Glomerular visceral epithelial cell (primary cell): ENCODE measurements around the gene CNGA3.

ENCODE experiments used
- DNase-seq: peaks from one replicate; pipeline ENCODE4 v3.0.0-alpha.2; 2016; ENCODE audit errors: extremely low spot score

The CNGA3 gene

DNA sequence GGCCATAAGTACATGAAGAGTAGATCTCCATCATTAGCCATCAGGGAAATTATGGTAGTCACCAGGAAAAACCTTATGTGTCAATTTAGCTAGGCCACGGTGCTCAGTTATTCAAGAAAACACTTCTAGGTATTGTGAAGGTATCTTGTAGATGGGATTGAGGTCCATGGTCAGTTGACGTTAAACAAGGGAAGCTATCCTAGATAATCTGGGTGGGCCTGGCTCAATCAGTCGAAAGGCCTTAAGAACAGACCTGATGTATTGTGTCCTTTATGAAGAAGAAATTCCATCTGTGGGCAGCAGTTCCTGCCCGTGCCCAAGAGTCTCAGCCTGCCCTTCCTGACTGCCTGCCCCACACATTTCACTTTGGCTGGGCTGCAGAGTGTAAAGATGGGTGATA is 16.7 kb upstream of the CNGA3 start:
- DNase-seq, result no peak

DNA sequence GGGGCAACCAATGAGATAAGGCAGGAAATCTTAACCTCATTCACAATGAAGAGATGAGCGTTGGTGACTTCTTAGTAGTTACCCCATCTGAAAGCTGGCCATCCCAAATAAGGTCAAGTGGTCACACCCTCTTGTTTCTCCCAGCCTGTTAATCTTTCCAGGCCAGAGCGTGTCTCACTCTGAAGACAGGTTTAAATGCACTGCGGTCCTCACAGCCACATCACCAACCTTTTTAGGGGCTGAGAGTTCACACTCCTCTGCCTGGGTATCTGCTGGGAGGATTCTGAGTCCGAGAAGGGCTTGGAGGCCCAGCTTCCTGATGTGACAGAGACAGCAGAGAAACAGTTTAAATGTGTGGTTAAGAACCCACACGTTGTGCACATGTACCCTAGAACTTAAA is 13.3 kb upstream of the CNGA3 start:
- DNase-seq, result no peak

DNA sequence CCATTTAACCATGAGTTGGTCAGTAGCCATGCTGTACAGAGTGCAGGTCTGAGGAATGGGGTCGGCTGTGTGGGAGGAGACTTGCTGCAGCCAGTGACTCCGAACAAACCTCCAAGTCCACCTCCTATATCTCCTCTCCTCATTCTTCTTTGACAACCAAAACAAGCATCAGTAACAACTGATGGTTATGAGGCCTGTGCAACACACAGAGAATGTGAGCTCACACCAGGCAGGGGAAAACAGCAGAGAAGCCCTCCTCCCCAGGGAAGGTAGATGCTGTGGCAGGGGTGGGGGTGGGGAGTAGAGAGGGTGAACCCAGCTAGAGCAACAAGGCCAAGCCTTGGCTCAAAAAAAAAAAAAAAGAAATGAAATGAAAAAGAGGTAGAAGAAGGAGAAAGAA is 12.3 kb upstream of the CNGA3 start:
- DNase-seq, result no peak

DNA sequence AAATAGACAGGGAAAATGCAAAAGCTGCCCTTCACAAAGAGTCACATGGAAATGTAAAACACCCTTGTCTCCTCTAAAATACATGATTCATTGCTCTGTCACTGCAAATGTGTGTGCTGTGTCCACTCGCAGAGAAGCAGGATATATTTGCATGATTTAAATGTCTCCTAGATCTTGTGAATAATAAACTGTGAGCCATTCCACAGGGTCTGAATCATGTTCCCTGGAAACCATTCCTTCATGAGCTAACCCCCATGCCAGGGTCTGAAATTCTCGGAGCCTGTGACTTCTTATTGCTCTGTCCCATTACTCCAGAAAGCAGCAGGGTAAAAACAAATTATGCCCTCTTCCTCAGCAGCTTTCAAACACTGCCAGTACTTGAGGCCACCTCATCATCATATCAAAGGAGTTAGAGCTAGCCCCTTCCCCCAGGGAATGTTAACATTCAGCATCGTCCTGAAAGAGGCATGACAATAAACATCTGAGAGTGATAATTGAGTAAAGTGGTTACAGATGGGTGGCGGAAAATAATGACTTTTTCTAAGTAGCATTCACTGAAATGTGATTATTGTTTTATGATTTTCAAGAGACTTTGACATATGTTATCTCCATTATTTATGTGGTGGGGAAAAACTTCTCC is 11.7 kb upstream of the CNGA3 start:
- DNase-seq, result peak; percentile 74

DNA sequence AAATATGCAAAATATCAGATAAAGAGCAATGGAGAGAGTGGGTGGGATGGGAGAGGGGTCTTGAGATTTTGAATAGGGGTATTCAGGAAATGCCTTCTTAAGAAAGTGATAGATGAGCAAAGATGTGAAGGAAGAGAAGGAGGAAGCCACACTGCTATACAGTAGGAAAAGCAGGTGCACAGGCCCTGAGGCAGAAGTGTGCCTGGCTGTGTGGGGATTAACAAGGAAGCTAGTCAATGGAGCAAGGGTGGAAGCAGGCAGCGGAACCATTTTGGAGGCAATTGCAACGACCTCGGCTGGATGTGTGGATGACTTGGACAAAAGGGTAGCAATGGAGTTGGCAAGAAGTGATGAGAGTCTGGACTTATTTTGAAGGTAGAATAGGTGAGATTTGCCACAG is 11.0 kb upstream of the CNGA3 start:
- DNase-seq, result no peak

DNA sequence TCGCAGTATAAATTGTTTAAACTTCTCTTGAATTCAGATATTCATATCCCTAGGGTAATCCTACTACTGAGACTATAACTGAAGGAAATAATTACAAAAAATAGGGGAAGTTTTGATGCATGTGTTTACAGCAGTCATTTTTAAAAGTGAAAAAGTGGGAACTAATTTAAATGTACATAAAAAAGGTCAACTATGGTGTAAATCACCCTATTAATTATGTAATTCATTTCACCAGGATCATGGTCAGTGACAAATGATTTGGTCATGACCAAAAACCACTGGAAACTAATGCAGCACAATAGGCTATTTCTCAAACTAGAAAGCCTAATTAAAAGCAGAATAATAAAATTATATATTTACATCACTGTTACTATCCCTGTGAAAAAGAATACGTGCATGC is 5.0 kb upstream of the CNGA3 start:
- no peak for DNase-seq

- DNase-seq, result no peak
Observed at GRCh38 chr2:98343285-98343684, 3.0 kb upstream of the CNGA3 start.

DNA sequence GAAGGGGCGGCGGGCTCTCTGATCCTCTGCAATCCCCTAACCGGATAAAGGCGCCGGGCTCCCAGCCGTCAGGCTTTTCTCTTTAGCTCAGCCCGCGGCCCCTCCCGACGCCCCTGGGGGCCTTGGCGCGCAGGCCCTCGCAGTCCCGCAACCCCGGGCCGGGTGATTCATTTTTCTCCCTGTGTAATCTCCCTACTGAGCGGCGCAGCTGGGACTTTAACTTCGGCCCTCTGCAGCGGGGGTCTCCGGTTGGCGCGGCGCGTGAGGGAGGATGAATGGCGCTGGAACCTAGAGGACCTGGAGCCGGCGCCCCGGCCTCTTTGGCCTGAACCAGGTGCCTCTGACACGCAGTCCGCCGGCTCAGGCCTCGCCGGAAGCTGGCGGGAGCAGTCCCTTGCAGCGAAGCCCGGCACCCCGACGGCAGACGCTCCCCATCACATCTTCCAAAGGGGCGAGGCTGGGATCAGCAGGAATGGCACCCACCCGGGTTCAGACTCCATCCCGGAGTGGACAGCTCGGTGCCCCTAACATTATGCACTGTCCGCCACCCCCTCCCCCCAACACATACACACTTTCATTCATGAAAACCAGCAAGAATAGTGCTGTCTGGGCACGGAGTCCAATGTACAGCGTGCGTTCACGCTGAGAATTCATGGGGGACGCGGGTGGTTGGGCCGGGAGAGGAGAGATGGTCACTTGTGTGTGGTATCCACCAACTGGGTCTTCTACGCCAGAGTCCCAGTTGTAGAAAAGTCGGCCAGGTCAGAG is 1.2 kb downstream of the CNGA3 start:
- DNase-seq, result no peak

GRCh38 chr2:98348066-98348561 is 1.9 kb downstream of the CNGA3 start:
- DNase-seq, result no peak

DNA sequence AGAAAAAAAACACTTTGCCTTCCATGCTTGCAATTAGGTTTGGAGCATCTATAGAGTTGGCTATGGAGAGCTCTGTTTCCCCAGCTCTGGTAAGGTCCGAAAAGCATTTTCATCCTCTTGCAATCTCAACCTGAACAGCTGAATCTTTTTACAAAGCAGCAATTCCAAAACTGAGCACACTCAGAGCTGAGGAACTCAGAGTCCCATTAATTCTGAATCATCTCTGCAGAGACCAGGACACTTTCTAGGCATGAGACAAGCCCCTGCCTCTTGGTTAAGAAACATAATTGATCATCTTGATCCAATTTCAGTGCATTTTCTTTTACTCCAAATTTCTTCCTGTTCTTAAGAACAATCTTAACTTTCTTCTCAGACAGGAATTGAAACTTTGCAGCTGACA is 4.2 kb downstream of the CNGA3 start:
- DNase-seq, result no peak

- no peak for DNase-seq
Observed at GRCh38 chr2:98355881-98356280, 9.6 kb downstream of the CNGA3 start.

- no peak for DNase-seq
Observed at GRCh38 chr2:98356729-98357128, 10.5 kb downstream of the CNGA3 start.

DNA sequence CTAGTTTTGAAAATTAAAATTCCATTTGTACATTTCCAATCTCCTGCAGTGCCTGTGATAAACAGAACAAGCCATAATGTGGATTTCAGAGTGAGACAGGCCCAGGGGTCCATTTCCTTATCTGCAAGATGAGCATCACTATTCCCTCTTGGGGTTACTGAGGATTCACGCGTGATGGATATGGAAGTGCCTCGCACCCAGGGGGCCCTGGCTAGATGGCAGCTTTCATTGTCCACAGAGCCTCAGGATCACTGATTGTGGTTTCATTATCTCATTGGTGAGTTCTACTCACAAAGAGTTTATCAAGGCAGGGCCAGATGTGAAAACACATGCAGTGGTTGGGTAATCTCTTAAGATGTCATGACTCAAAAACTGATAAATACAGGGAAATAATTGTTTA is 11.6 kb downstream of the CNGA3 start:
- DNase-seq, result no peak

GRCh38 chr2:98359986-98360385 is 13.7 kb downstream of the CNGA3 start:
- no peak for DNase-seq

- DNase-seq, result no peak
Observed at GRCh38 chr2:98367721-98368120, 21.5 kb downstream of the CNGA3 start.

GRCh38 chr2:98369710-98370239 is 23.5 kb downstream of the CNGA3 start:
- no peak for DNase-seq

DNA sequence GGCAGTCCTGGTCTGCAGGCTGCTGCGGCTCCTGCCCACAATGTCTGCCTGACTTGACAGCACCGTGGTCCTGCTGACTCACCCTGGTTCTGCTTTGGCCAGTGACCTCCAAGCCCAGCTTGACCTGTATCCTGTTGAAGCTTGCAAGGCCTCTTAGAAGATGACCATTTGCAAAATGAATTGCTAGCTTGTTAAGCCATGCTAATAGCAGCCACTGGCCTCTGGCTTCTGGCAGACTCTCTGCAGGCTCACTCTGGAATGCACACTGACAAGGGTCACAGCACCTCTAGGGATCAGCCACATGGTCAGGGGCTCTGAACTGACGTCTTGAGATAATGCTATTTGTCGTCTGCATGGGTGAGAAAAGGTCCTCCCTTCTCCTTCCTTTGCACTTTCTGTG is 25.9 kb downstream of the CNGA3 start:
- DNase-seq, result no peak

GRCh38 chr2:98372579-98372978 is 26.3 kb downstream of the CNGA3 start:
- DNase-seq, result no peak

GRCh38 chr2:98374286-98374685 is 28.0 kb downstream of the CNGA3 start:
- DNase-seq, result no peak

- no peak for DNase-seq
Observed at GRCh38 chr2:98374958-98375570, 28.8 kb downstream of the CNGA3 start.

- DNase-seq, result no peak
Observed at GRCh38 chr2:98376301-98376910, 30.1 kb downstream of the CNGA3 start.

DNA sequence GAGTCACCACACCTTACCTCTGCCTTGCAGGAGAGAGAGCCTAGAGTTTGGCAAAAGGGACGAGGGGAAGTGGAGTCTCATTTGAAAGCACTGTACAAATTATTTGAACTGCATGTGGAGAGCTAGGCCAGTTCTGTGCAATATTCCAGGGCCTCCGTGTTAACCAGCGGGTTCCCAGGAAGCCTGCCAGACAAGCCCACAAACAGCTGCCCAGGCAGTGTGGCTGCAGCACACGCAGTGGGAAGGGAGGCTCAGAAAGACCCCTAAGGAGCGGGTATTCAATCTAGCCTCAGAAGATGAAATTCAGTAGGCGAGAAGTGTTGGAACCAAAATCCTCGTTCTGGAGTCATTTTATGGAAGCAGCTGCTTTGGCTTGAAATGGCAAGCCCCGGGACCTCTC is 30.7 kb downstream of the CNGA3 start:
- no peak for DNase-seq
